GM06990 (cell line): Measurements from ENCODE around the gene CELA2B.

Experiments used
- DNase-seq: peaks from one replicate; pipeline ENCODE4 v3.0.0-alpha.2; 2011; ENCODE audit not compliant: insufficient read length; ENCODE audit errors: extremely low read depth
- H3K27me3 ChIP-seq: replicated peaks from 2 replicates; pipeline ENCODE4 v1.6.0; 2011; ENCODE audit warnings: low read length; ENCODE audit not compliant: control insufficient read depth, insufficient read depth
- H3K36me3 ChIP-seq: 2 replicates; pipeline ENCODE4 v1.5.1; 2011; ENCODE audit warnings: low read length; ENCODE audit not compliant: control insufficient read depth, insufficient read depth
- H3K4me3 ChIP-seq: replicated peaks from 2 replicates; pipeline ENCODE4 v1.5.1; 2011; ENCODE audit warnings: low read depth, mild to moderate bottlenecking, control low read depth, low read length
- TF ChIP-seq, protein P1 (sequence below): IDR thresholded peaks from 2 replicates; pipeline ENCODE4 v1.5.1; 2011; ENCODE audit warnings: low read length, control low read depth, mild to moderate bottlenecking, inconsistent platforms; ENCODE audit not compliant: insufficient read depth, poor library complexity, severe bottlenecking

CELA2B gene

DNA sequence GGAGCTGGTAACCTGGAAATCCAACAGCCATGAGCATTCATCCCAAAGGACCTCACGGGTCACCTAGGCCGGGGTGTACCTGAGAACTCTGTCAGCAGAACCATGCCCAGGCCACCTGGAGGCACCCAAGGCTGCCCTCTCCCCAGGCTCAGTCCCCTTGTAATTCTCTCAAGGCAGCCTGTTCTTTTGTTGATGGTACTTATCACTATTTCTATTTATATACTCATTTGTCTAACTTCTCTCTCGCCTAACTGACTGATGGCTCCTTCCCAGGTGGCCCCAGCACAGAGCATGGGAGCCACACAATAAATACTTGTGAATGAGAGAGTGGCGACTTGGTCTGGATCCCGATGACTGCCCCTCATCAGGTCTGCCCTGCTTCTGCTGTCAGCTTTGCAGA lies 31.4 kb downstream of the CELA2B start:
- H3K36me3 ChIP-seq = peaks cover 8% of the 10 kb centered on the region
- H3K27me3 ChIP-seq = no peaks in the 10 kb centered on the region
- no peak overlapping the region for H3K4me3 ChIP-seq
- TF ChIP-seq, protein P1, sequence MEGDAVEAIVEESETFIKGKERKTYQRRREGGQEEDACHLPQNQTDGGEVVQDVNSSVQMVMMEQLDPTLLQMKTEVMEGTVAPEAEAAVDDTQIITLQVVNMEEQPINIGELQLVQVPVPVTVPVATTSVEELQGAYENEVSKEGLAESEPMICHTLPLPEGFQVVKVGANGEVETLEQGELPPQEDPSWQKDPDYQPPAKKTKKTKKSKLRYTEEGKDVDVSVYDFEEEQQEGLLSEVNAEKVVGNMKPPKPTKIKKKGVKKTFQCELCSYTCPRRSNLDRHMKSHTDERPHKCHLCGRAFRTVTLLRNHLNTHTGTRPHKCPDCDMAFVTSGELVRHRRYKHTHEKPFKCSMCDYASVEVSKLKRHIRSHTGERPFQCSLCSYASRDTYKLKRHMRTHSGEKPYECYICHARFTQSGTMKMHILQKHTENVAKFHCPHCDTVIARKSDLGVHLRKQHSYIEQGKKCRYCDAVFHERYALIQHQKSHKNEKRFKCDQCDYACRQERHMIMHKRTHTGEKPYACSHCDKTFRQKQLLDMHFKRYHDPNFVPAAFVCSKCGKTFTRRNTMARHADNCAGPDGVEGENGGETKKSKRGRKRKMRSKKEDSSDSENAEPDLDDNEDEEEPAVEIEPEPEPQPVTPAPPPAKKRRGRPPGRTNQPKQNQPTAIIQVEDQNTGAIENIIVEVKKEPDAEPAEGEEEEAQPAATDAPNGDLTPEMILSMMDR = no peak
- no peak for DNase-seq

DNA sequence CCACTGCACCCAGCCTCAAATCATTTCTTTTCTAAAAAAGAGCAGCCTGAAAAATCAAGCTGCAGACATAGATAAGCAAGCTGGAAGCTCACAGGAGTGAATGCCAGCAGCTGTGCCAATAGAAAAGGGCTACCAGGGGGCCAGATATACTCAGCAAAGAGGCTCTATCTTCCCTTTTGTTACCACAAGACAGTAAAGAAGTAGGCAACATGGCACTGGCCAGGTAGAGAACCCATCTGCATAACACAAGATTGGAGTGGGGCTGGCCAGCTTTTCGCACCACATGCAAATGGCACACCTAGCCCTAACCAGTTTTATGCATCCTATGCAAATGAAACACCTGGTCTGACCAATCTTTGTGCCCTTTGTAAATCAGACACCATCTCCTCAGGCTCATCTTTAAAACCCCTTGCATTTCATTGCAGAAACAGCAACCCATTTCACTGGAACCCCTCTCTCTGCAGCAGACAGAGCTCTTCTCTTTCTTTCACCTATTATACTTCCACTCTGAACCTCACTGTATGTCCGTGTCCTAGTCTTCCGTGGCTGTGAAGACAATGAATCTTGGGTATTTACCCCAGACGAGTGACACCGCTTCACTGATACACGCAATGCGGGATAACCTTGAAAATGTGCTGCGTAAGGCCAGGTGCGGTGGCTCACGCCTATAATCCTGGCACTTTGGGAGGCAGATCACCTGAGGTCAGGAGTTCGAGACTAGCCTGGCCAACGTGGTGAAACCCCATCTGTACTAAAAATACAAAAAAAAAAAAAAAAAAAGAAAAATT lies 33.0 kb downstream of the CELA2B start:
- H3K36me3 ChIP-seq = peaks cover 8% of the 10 kb centered on the region
- no peak for DNase-seq
- TF ChIP-seq, protein P1 = no peak
- no peaks in the 10 kb centered on the region for H3K27me3 ChIP-seq
- no peak overlapping the region for H3K4me3 ChIP-seq

DNA sequence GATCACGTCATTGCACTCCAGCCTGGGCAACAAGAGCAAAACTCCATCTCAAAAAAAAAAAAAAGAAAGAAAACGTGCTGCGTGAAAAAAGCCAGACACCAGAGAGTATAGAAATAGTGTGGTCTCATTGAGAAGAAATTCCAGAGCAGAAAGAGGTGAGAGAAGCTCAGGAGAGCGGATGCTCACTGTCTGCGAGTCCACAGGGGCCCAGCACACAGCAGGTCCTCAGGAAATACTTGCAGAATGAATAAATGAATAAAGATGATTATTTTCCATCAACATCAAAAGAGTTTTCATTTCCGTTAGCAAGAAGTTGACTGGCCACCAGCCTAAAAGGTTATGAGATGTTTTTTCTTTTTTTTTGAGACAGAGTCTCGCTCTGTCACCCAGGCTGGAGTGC lies 33.7 kb downstream of the CELA2B start:
- H3K36me3 ChIP-seq = peaks cover 7% of the 10 kb centered on the region
- no peaks in the 10 kb centered on the region for H3K27me3 ChIP-seq

DNA sequence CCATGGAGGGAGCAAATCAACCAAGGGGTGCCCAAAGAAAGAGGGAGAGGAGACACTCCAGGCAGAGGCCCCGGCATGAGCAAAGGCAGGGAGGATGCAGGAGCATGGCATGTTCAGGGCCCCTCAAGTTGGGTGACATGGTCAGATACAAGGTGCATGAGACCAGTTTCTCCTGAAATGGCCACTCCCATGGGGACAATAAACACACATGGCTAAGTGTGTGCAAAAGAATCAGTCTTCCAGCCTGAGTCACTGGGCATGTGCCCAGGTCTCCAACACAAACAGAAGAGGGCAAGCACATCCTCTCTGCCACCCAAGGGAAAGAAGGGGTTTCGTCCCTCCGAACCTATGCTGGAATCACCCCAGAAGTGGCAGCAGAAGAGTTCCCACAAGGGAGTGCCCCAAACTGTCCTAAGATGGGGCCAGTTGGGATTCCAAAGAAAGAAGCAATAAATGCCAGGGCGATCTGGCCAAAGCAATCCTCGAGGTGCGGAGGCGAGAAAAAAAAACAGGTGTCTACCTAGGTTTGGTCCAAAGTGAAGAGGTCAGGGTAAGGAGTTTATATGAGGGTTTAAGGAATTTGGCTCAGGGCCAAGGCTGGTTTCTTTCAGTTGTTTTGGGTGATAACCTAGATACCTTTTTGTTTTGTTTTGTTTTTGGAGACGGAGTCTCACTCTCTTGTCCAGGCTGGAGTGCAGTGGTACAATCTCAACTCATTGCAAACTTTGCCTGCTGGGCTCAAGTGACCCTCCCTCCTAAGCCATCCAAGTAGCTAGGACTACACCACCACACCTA lies 34.9 kb downstream of the CELA2B start:
- H3K36me3 ChIP-seq = peaks cover 2% of the 10 kb centered on the region
- DNase-seq = no peak
- no peak overlapping the region for H3K4me3 ChIP-seq
- H3K27me3 ChIP-seq = no peaks in the 10 kb centered on the region
- TF ChIP-seq, protein P1 = no peak

More for the DNA sequence above, 33.7 kb downstream of the CELA2B start:
- TF ChIP-seq, protein P1 = no peak
- H3K4me3 ChIP-seq = no peak overlapping the region
- DNase-seq = no peak

DNA sequence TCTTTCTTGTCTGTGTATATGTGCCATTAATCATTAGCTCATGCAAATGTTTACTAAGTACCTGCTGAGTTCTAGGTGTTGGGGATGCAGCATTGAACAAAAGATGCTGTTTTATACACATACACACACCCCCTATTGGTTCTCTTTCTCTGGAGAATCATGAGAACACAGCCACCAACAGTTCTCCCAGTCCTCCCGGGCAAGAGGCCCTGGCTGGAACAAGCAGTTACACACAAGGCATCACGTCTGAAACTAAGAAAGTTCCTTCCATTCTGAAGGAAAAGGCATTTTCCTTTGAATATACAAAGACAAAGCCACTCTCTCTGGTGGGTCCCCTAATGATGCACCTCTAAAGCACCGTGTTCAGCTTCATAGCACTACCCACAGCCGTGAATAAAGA lies 37.3 kb downstream of the CELA2B start:
- Histone ChIP-seq H3K27me3 (no peaks in the 10 kb centered on the region), H3K36me3 (peaks cover 3% of the 10 kb centered on the region), H3K4me3 (no peak overlapping the region)
- TF ChIP-seq, protein P1 = no peak
- no peak for DNase-seq
